HEK293 (cell line): ENCODE measurements around the gene ACACB.

Source experiments
- CTCF ChIA-PET: fragments of 350-600 bp; formaldehyde crosslinking; extraction: SDS; loops from one replicate; lab custom pipeline; 2021; ENCODE audit warnings: antibody characterized with exemption; lab: Yijun Ruan, JAX
- POLR2A ChIA-PET: fragments of 300-600 bp; formaldehyde crosslinking; extraction: SDS; loops from one replicate; lab custom pipeline; 2020; ENCODE audit warnings: antibody characterized with exemption, inconsistent platforms; lab: Yijun Ruan, JAX
- H3K27ac ChIP-seq: fragments of 200-500 bp; sonication (Bioruptor generic); 2 replicates; pipeline ENCODE4 v1.5.1; 2014; ENCODE audit warnings: low read depth, low read length, control low read depth, inconsistent platforms; ENCODE audit errors: extremely low read depth
- H3K36me3 ChIP-seq, 2 experiments: fragments of 200-500 bp in 1 of 2; sonication (Bioruptor generic) in 1 of 2; 1 replicate in 1 of 2; 2 replicates in 1 of 2; pipeline ENCODE4 v1.5.1; 2014 to 2017; ENCODE audit warnings: inconsistent platforms in 2 of 2, low read length in 2 of 2; ENCODE audit not compliant: control insufficient read depth in 2 of 2, insufficient read depth in 1 of 2
- H3K4me1 ChIP-seq: fragments of 200-500 bp; sonication (Bioruptor generic); 2 replicates; pipeline ENCODE4 v1.5.1; 2014; ENCODE audit warnings: mild to moderate bottlenecking, low read length, inconsistent platforms; ENCODE audit not compliant: control insufficient read depth, insufficient read depth
- H3K4me3 ChIP-seq: 2 replicates; pipeline ENCODE4 v1.5.1; 2011; ENCODE audit warnings: low read depth, mild to moderate bottlenecking, control low read depth, low read length, moderate library complexity
- H3K9me3 ChIP-seq: fragments of 200-500 bp; sonication (Bioruptor generic); 2 replicates; pipeline ENCODE4 v1.5.1; 2014; ENCODE audit warnings: low read depth, low read length, inconsistent platforms; ENCODE audit not compliant: control insufficient read depth, insufficient read depth
- GFI1B ChIP-seq: fragments of 450-650 bp; formaldehyde crosslinking; IDR thresholded peaks from 2 replicates; pipeline ENCODE4 v1.5.1; 2016; ENCODE audit warnings: missing biosample characterization, missing genetic modification characterization
- KLF9 ChIP-seq: fragments of 450-650 bp; formaldehyde crosslinking; IDR thresholded peaks from 2 replicates; pipeline ENCODE4 v1.5.1; 2016; ENCODE audit warnings: missing biosample characterization, missing genetic modification characterization, low read depth
- MYNN ChIP-seq: fragments of 450-650 bp; formaldehyde crosslinking; IDR thresholded peaks from 2 replicates; pipeline ENCODE4 v1.5.1; 2016; ENCODE audit warnings: missing biosample characterization, missing genetic modification characterization, borderline replicate concordance
- MZF1 ChIP-seq: fragments of 450-650 bp; formaldehyde crosslinking; IDR thresholded peaks from 2 replicates; pipeline ENCODE4 v1.5.1; 2017; ENCODE audit warnings: missing biosample characterization, missing genetic modification characterization, borderline replicate concordance
- SP3 ChIP-seq: fragments of 450-650 bp; formaldehyde crosslinking; IDR thresholded peaks from 2 replicates; pipeline ENCODE4 v1.5.1; 2016; ENCODE audit warnings: missing biosample characterization, missing genetic modification characterization
- ZBTB8A ChIP-seq: fragments of 450-650 bp; formaldehyde crosslinking; IDR thresholded peaks from 2 replicates; pipeline ENCODE4 v1.5.1; 2016; ENCODE audit warnings: missing biosample characterization, missing genetic modification characterization
- ZNF202 ChIP-seq: fragments of 450-650 bp; formaldehyde crosslinking; IDR thresholded peaks from 2 replicates; pipeline ENCODE4 v1.5.1; 2016; ENCODE audit warnings: missing biosample characterization, missing genetic modification characterization, borderline replicate concordance
- ZNF274 ChIP-seq, 2 experiments: fragments of 200-500 bp in 1 of 2; fragments of 450-650 bp in 1 of 2; sonication (Bioruptor generic) in 1 of 2; formaldehyde crosslinking in 1 of 2; IDR thresholded peaks; 2 replicates each; pipeline versions ENCODE4 v1.5.1 to v1.6.1; 2014 to 2016; ENCODE audit warnings: borderline replicate concordance in 1 of 2, inconsistent platforms in 1 of 2, low read length in 1 of 2, missing biosample characterization in 1 of 2, missing genetic modification characterization in 1 of 2
- ZNF324 ChIP-seq: fragments of 450-650 bp; formaldehyde crosslinking; IDR thresholded peaks from 2 replicates; pipeline ENCODE4 v1.5.1; 2016; ENCODE audit warnings: missing biosample characterization, missing genetic modification characterization
- ZNF391 ChIP-seq: fragments of 450-650 bp; formaldehyde crosslinking; IDR thresholded peaks from 2 replicates; pipeline ENCODE4 v1.5.1; 2016; ENCODE audit warnings: low read depth, missing biosample characterization, missing genetic modification characterization, borderline replicate concordance
- ZNF394 ChIP-seq: fragments of 450-650 bp; formaldehyde crosslinking; IDR thresholded peaks from 2 replicates; pipeline ENCODE4 v1.5.1; 2016; ENCODE audit warnings: missing biosample characterization, missing genetic modification characterization, mild to moderate bottlenecking, moderate library complexity, borderline replicate concordance
- ZNF416 ChIP-seq: fragments of 450-650 bp; formaldehyde crosslinking; IDR thresholded peaks from 2 replicates; pipeline ENCODE4 v1.5.1; 2016; ENCODE audit warnings: missing biosample characterization, missing genetic modification characterization
- ZNF560 ChIP-seq: fragments of 450-650 bp; formaldehyde crosslinking; IDR thresholded peaks from 2 replicates; pipeline ENCODE4 v1.5.1; 2017; ENCODE audit warnings: missing biosample characterization, missing genetic modification characterization, borderline replicate concordance
- ZNF561 ChIP-seq: fragments of 450-650 bp; IDR thresholded peaks from 2 replicates; pipeline ENCODE4 v1.5.1; 2018; ENCODE audit warnings: missing biosample characterization, missing genetic modification characterization, borderline replicate concordance
- ZNF585B ChIP-seq: fragments of 450-650 bp; formaldehyde crosslinking; IDR thresholded peaks from 2 replicates; pipeline ENCODE4 v1.5.1; 2016; ENCODE audit warnings: missing biosample characterization, missing genetic modification characterization
- ZNF621 ChIP-seq: fragments of 450-650 bp; formaldehyde crosslinking; IDR thresholded peaks from 2 replicates; pipeline ENCODE4 v1.5.1; 2017; ENCODE audit warnings: missing biosample characterization, missing genetic modification characterization
- ZNF707 ChIP-seq: fragments of 450-650 bp; formaldehyde crosslinking; IDR thresholded peaks from 2 replicates; pipeline ENCODE4 v1.5.1; 2016; ENCODE audit warnings: missing biosample characterization, missing genetic modification characterization
- ZSCAN23 ChIP-seq: fragments of 450-650 bp; formaldehyde crosslinking; IDR thresholded peaks from 2 replicates; pipeline ENCODE4 v1.5.1; 2016; ENCODE audit warnings: missing biosample characterization, missing genetic modification characterization
- TF ChIP-seq, protein P1 (sequence below): fragments of 450-650 bp; formaldehyde crosslinking; IDR thresholded peaks from 2 replicates; pipeline ENCODE4 v1.5.1; 2016; ENCODE audit warnings: missing biosample characterization, missing genetic modification characterization
- TF ChIP-seq, protein P2 (sequence below): fragments of 450-650 bp; formaldehyde crosslinking; IDR thresholded peaks from 2 replicates; pipeline ENCODE4 v1.5.1; 2017; ENCODE audit warnings: missing biosample characterization, missing genetic modification characterization
- TF ChIP-seq, protein P3 (sequence below): fragments of 450-650 bp; formaldehyde crosslinking; IDR thresholded peaks from 2 replicates; pipeline ENCODE4 v1.5.1; 2016; ENCODE audit warnings: missing biosample characterization, missing genetic modification characterization

Gene ACACB

DNA sequence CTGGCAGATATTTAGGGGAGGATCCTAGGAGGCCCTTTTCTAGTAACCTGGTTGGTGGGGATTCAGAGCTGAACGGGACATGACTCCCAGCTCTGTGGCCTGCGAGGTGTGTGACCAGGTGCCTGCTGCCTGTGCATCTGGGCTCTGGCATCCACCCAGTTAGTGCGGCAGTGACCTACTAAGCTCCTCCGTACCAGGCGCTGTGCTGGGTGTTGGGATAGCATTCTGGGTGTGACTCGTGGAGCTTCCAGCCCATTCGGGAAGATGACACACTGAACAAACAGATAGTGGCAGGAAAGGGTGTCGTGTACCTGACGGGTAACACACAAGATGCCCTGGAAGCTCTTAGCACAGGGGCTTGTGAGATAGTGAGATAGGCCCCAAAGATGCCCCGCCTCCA, 80.9 kb downstream of the ACACB start:
- H3K36me3 ChIP-seq = peaks cover 0 to 36% of the 10 kb centered on the region in 2 experiments; a peak in 2 of 3 replicates
- H3K27ac ChIP-seq = no peak overlapping the region
- H3K9me3 ChIP-seq = no peaks in the 10 kb centered on the region
- no peak for TF ChIP-seq KLF9 (tag by site-specific recombination)
- TF ChIP-seq ZNF202 = no peak
- TF ChIP-seq, protein P1, sequence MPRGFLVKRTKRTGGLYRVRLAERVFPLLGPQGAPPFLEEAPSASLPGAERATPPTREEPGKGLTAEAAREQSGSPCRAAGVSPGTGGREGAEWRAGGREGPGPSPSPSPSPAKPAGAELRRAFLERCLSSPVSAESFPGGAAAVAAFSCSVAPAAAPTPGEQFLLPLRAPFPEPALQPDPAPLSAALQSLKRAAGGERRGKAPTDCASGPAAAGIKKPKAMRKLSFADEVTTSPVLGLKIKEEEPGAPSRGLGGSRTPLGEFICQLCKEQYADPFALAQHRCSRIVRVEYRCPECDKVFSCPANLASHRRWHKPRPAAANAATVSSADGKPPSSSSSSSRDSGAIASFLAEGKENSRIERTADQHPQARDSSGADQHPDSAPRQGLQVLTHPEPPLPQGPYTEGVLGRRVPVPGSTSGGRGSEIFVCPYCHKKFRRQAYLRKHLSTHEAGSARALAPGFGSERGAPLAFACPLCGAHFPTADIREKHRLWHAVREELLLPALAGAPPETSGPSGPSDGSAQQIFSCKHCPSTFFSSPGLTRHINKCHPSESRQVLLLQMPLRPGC (tag by site-specific recombination) = no peak
- no peak for TF ChIP-seq ZNF561
- no peak for TF ChIP-seq ZNF274 (IDR thresholded peaks at IDR 0.05; ENCODE audit: low read length)
- no peak for TF ChIP-seq ZNF274 (tag by site-specific recombination; IDR thresholded peaks at IDR 0.05; ENCODE audit: borderline replicate concordance)
- TF ChIP-seq ZNF560 (tag by site-specific recombination) = no peak
- no peak for TF ChIP-seq ZNF416 (tag by site-specific recombination)
- TF ChIP-seq SP3 (tag by site-specific recombination) = no peak
- TF ChIP-seq ZSCAN23 (tag by site-specific recombination) = no peak
- no peak for TF ChIP-seq MYNN (tag by site-specific recombination)
- TF ChIP-seq ZNF391 = no peak
- POLR2A ChIA-PET = no interaction called here
- H3K4me1 ChIP-seq = no peaks in the 10 kb centered on the region
- no peak overlapping the region for H3K4me3 ChIP-seq
- CTCF ChIA-PET = no interaction called here

DNA sequence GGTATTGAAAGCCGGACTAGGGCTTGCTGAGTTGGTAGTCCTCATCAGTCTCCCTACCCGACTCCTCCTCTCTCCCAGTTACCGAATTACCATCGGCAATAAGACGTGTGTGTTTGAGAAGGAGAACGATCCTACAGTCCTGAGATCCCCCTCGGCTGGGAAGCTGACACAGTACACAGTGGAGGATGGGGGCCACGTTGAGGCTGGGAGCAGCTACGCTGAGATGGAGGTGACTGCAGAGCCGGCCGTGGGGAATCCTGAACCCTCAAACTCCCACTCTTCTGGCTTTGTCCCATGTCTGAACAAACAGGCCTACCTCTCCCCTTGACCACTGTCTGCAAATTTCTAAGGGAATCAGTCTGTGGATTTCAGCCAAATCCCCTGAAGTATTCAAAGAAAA, 82.9 kb downstream of the ACACB start:
- POLR2A ChIA-PET = no interaction called here
- CTCF ChIA-PET = no interaction called here
- no peak overlapping the region for H3K27ac ChIP-seq

More for the DNA sequence above, 82.9 kb downstream of the ACACB start:
- TF ChIP-seq, protein P2, sequence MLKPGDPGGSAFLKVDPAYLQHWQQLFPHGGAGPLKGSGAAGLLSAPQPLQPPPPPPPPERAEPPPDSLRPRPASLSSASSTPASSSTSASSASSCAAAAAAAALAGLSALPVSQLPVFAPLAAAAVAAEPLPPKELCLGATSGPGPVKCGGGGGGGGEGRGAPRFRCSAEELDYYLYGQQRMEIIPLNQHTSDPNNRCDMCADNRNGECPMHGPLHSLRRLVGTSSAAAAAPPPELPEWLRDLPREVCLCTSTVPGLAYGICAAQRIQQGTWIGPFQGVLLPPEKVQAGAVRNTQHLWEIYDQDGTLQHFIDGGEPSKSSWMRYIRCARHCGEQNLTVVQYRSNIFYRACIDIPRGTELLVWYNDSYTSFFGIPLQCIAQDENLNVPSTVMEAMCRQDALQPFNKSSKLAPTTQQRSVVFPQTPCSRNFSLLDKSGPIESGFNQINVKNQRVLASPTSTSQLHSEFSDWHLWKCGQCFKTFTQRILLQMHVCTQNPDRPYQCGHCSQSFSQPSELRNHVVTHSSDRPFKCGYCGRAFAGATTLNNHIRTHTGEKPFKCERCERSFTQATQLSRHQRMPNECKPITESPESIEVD = no peak
- TF ChIP-seq ZBTB8A = no peak
- TF ChIP-seq, protein P1 (tag by site-specific recombination) = no peak
- no peak for TF ChIP-seq GFI1B (tag by site-specific recombination)
- TF ChIP-seq, protein P3, sequence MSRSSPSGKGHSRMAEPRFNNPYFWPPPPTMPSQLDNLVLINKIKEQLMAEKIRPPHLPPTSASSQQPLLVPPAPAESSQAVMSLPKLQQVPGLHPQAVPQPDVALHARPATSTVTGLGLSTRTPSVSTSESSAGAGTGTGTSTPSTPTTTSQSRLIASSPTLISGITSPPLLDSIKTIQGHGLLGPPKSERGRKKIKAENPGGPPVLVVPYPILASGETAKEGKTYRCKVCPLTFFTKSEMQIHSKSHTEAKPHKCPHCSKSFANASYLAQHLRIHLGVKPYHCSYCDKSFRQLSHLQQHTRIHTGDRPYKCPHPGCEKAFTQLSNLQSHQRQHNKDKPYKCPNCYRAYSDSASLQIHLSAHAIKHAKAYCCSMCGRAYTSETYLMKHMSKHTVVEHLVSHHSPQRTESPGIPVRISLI (tag by site-specific recombination) = no peak
- TF ChIP-seq MZF1 (tag by site-specific recombination) = no peak
- no peak for TF ChIP-seq ZNF621 (tag by site-specific recombination)
- no peak for TF ChIP-seq ZNF585B (tag by site-specific recombination)
- TF ChIP-seq ZNF394 (tag by site-specific recombination) = no peak
- no peak for TF ChIP-seq ZNF707 (tag by site-specific recombination)
- TF ChIP-seq ZNF324 (tag by site-specific recombination) = no peak
- Histone ChIP-seq H3K36me3 (peaks cover 0 to 34% of the 10 kb centered on the region in 2 experiments; a peak in 2 of 3 replicates), H3K4me1 (no peaks in the 10 kb centered on the region), H3K9me3 (no peaks in the 10 kb centered on the region), H3K4me3 (no peak overlapping the region)
